PC-3 (cell line): ENCODE data around the gene BNIP3. TPM values are rescaled to one million over a fixed set of nuclear protein-coding genes. Genes with fewer than 3 reads are reported as not detected.

Experiments used
- ATAC-seq: fragments of 200-7000 bp; cut with Tn5 transposase; 2 replicates; pipeline ENCODE4 v1.9.1; 2020; ENCODE audit warnings: mild to moderate bottlenecking, moderate library complexity
- BruUV-seq: library from RNA; stranded (reverse); fragments of 400-500 nt; replicated peaks from 2 replicates; lab custom pipeline; 2021; lab: Mats Ljungman, UMichigan
- CTCF ChIA-PET: fragments of 300-600 bp; sonication (Branson Sonifier 250); formaldehyde crosslinking; loops from one replicate; lab custom pipeline; 2022; ENCODE audit warnings: antibody characterized with exemption; lab: Charles Lee
- POLR2A ChIA-PET: fragments of 300-600 bp; sonication (Branson Sonifier 250); formaldehyde crosslinking; loops from one replicate; lab custom pipeline; 2022; ENCODE audit warnings: antibody characterized with exemption; ENCODE audit not compliant: unreplicated experiment; lab: Charles Lee
- DNase-seq: peaks from one replicate; pipeline ENCODE4 v3.0.0-alpha.2; 2015
- H2AFZ ChIP-seq: fragments of 300-600 bp; sonication (generic); 2 replicates; pipeline ENCODE4 v1.6.0; 2016; ENCODE audit warnings: antibody characterized with exemption, low read length
- H3F3A ChIP-seq: fragments of 300-600 bp; sonication (generic); one replicate; pipeline ENCODE4 v1.6.0; 2017; ENCODE audit warnings: antibody characterized with exemption, low read length, control low read depth, mild to moderate bottlenecking; ENCODE audit not compliant: unreplicated experiment
- H3K27ac ChIP-seq: fragments of 300-600 bp; sonication (generic); 2 replicates; pipeline ENCODE4 v1.5.1; 2016; ENCODE audit warnings: mild to moderate bottlenecking, low read length
- H3K27me3 ChIP-seq: fragments of 300-600 bp; sonication (generic); 2 replicates; pipeline ENCODE4 v1.6.1; 2016; ENCODE audit warnings: low read length, mixed read lengths
- H3K36me3 ChIP-seq: fragments of 300-600 bp; sonication (generic); 2 replicates; pipeline ENCODE4 v1.6.1; 2016; ENCODE audit warnings: low read depth, mixed run types, low read length, mixed read lengths
- H3K4me1 ChIP-seq: fragments of 300-600 bp; sonication (generic); 2 replicates; pipeline ENCODE4 v1.5.1; 2016; ENCODE audit warnings: low read length; ENCODE audit not compliant: insufficient read depth
- H3K4me2 ChIP-seq: fragments of 300-600 bp; sonication (generic); 2 replicates; pipeline ENCODE4 v1.6.0; 2016; ENCODE audit warnings: low read length
- H3K4me3 ChIP-seq: fragments of 300-600 bp; sonication (generic); 2 replicates; pipeline ENCODE4 v1.5.1; 2016; ENCODE audit warnings: mild to moderate bottlenecking, low read length, mixed read lengths
- H3K79me2 ChIP-seq: fragments of 300-600 bp; sonication (generic); 2 replicates; pipeline ENCODE4 v1.6.1; 2017; ENCODE audit warnings: low read length, mixed read lengths
- H3K9ac ChIP-seq: fragments of 300-600 bp; sonication (generic); 2 replicates; pipeline ENCODE4 v1.6.0; 2016; ENCODE audit warnings: mild to moderate bottlenecking, low read length
- H3K9me2 ChIP-seq: fragments of 300-600 bp; sonication (generic); replicated peaks from 2 replicates; pipeline ENCODE4 v1.6.1; 2016; ENCODE audit warnings: mixed run types, low read length, mixed read lengths
- H3K9me3 ChIP-seq: fragments of 300-600 bp; sonication (generic); 2 replicates; pipeline ENCODE4 v1.6.1; 2016; ENCODE audit warnings: low read length, mixed read lengths
- H4K20me1 ChIP-seq: fragments of 300-600 bp; sonication (generic); 2 replicates; pipeline ENCODE4 v1.6.1; 2016; ENCODE audit warnings: low read length, mixed read lengths
- EZH2 ChIP-seq: fragments of 300-600 bp; sonication (generic); IDR thresholded peaks from one replicate; pipeline ENCODE4 v1.6.1; 2017; ENCODE audit warnings: antibody characterized with exemption, mild to moderate bottlenecking, low read length; ENCODE audit not compliant: unreplicated experiment
- EZH2phosphoT487 ChIP-seq: fragments of 300-600 bp; sonication (generic); IDR thresholded peaks from 2 replicates; pipeline ENCODE4 v1.6.1; 2018; ENCODE audit warnings: mild to moderate bottlenecking, antibody characterized with exemption, low read length, borderline replicate concordance
- intact Hi-C: fragments of 100-400 bp; cut with micrococcal nuclease; formaldehyde crosslinking; loops from 2 replicates; pipeline ENCODE4 v1.9.0; 2023
- total RNA-seq: library from RNA; depleted of rRNA; stranded (reverse); fragments of >200 nt; gene quantifications from 2 replicates; pipeline ENCODE4 v1.2.3, GENCODE V29; 2014
- TF ChIP-seq, protein P1 (sequence below): fragments of 300-600 bp; sonication (generic); conservative IDR thresholded peaks from 2 replicates; pipeline ENCODE4 v1.5.1; 2017; ENCODE audit warnings: antibody characterized with exemption, low read depth, mild to moderate bottlenecking, low read length

The BNIP3 gene
- total RNA-seq, 1 experiment from 2014 or later: 225 TPM

- intact Hi-C loops: no loop called here
- no peak overlapping the region for H3K27ac ChIP-seq
- no peak overlapping the region for H3K4me2 ChIP-seq
- H4K20me1 ChIP-seq: no peaks in the 10 kb centered on the region
- no peaks in the 10 kb centered on the region for H3K27me3 ChIP-seq
- no peak for ATAC-seq
- H3K36me3 ChIP-seq: peaks cover 6% of the 10 kb centered on the region; the same call in 1 of the 2 replicates
- peaks cover 54% of the 10 kb centered on the region for H3K79me2 ChIP-seq
- no TSS peak for BruUV-seq
- no peak overlapping the region for H2AFZ ChIP-seq
- DNase-seq: no peak
- no peaks in the 10 kb centered on the region for H3K9me3 ChIP-seq
- TF ChIP-seq EZH2phosphoT487: no peak
- TF ChIP-seq EZH2: no peak
- CTCF ChIA-PET: no interaction called here
- H3K9me2 ChIP-seq: no peaks in the 10 kb centered on the region
- no peak overlapping the region for H3K9ac ChIP-seq
- no peaks in the 10 kb centered on the region for H3K4me1 ChIP-seq
- no peaks in the 10 kb centered on the region for H3F3A ChIP-seq
- POLR2A ChIA-PET: no interaction called here
- H3K4me3 ChIP-seq: no peak overlapping the region
These were observed 45.0 kb downstream of the BNIP3 start for GRCh38 chr10:131936736-131937135.

DNA sequence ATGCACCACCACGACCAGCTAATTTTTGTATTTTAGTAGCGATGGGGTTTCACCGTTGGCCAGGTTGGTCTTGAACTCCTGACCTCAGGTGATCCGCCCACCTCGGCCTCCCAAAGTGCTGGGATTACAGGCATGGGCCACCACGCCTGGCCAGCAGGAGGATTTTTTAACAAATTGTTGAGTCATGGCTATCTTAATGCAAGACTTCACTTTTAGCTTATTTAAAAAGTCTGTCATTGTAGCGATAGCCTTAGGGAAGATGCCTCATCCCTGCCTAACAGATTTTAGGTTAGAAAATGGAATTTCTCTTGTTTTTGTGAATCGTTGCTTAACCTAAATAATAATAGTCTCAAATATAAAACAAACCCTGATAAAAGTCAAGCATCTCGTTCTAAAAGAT lies 45.4 kb downstream of the BNIP3 start:
- BruUV-seq: no TSS peak
- TF ChIP-seq EZH2phosphoT487: no peak
- Histone ChIP-seq H4K20me1 (no peaks in the 10 kb centered on the region), H3K4me1 (no peaks in the 10 kb centered on the region), H3K79me2 (peaks cover 58% of the 10 kb centered on the region), H3K27ac (no peak overlapping the region), H3K27me3 (no peaks in the 10 kb centered on the region), H3F3A (no peaks in the 10 kb centered on the region), H2AFZ (no peak overlapping the region), H3K4me2 (no peak overlapping the region), H3K9ac (no peak overlapping the region), H3K9me2 (no peaks in the 10 kb centered on the region), H3K36me3 (peaks cover 6% of the 10 kb centered on the region; the same call in 1 of the 2 replicates), H3K9me3 (no peaks in the 10 kb centered on the region), H3K4me3 (no peak overlapping the region)
- ATAC-seq (no peak), DNase-seq (no peak)
- intact Hi-C loops: no loop called here
- POLR2A ChIA-PET: no interaction called here
- CTCF ChIA-PET: no interaction called here

DNA sequence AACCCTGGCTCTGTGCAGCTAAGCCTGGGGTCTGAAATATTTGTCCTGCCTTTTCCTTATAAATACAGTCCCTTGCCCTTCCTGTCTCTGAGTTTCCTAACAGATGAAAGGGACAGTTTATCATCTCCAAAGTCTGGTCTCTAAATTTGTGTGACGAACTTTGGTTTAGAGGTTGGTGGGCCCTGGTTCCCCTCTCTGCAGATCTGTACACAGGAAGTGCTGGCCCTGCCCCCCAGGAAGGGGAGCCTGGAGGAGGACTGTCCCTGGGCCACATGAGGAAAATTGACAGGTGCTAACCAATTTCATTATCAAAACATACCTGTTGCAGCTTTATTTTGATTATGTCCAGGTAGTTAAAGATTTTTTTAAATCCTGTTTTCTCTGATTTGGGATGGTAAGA lies 46.5 kb downstream of the BNIP3 start:
- ChIA-PET POLR2A (no interaction called here), CTCF (no interaction called here)
- H3K9me2 ChIP-seq: no peaks in the 10 kb centered on the region
- H3K9ac ChIP-seq: no peak overlapping the region
- H3F3A ChIP-seq: no peaks in the 10 kb centered on the region
- H4K20me1 ChIP-seq: no peaks in the 10 kb centered on the region
- H3K27ac ChIP-seq: no peak overlapping the region
- no TSS peak for BruUV-seq
- no peaks in the 10 kb centered on the region for H3K27me3 ChIP-seq
- no peaks in the 10 kb centered on the region for H3K9me3 ChIP-seq
- TF ChIP-seq EZH2phosphoT487 (no peak), EZH2 (no peak)
- TF ChIP-seq, protein P1, sequence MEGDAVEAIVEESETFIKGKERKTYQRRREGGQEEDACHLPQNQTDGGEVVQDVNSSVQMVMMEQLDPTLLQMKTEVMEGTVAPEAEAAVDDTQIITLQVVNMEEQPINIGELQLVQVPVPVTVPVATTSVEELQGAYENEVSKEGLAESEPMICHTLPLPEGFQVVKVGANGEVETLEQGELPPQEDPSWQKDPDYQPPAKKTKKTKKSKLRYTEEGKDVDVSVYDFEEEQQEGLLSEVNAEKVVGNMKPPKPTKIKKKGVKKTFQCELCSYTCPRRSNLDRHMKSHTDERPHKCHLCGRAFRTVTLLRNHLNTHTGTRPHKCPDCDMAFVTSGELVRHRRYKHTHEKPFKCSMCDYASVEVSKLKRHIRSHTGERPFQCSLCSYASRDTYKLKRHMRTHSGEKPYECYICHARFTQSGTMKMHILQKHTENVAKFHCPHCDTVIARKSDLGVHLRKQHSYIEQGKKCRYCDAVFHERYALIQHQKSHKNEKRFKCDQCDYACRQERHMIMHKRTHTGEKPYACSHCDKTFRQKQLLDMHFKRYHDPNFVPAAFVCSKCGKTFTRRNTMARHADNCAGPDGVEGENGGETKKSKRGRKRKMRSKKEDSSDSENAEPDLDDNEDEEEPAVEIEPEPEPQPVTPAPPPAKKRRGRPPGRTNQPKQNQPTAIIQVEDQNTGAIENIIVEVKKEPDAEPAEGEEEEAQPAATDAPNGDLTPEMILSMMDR: no peak
- ATAC-seq: no peak
- no peak overlapping the region for H2AFZ ChIP-seq
- no peaks in the 10 kb centered on the region; the same call in 1 of the 2 replicates for H3K36me3 ChIP-seq
- H3K4me2 ChIP-seq: no peak overlapping the region
- intact Hi-C loops: no loop called here
- no peak overlapping the region for H3K4me3 ChIP-seq
- H3K4me1 ChIP-seq: no peaks in the 10 kb centered on the region
- DNase-seq: no peak
- H3K79me2 ChIP-seq: peaks cover 66% of the 10 kb centered on the region

GRCh38 chr10:131934769-131935168 lies 47.0 kb downstream of the BNIP3 start:
- no peaks in the 10 kb centered on the region for H3K27me3 ChIP-seq
- POLR2A ChIA-PET: no interaction called here
- CTCF ChIA-PET: no interaction called here
- H3F3A ChIP-seq: no peaks in the 10 kb centered on the region
- H3K79me2 ChIP-seq: peaks cover 71% of the 10 kb centered on the region
- no peaks in the 10 kb centered on the region for H3K9me3 ChIP-seq
- H3K36me3 ChIP-seq: no peaks in the 10 kb centered on the region; the same call in 1 of the 2 replicates
- intact Hi-C loops: no loop called here
- H3K9ac ChIP-seq: no peak overlapping the region
- H3K9me2 ChIP-seq: no peaks in the 10 kb centered on the region
- H3K27ac ChIP-seq: no peak overlapping the region
- H3K4me2 ChIP-seq: no peak overlapping the region
- ATAC-seq: no peak
- H3K4me3 ChIP-seq: no peak overlapping the region
- DNase-seq: no peak
- TF ChIP-seq, protein P1: no peak
- no peak for TF ChIP-seq EZH2phosphoT487
- no peak for TF ChIP-seq EZH2
- no peaks in the 10 kb centered on the region for H3K4me1 ChIP-seq
- H2AFZ ChIP-seq: no peak overlapping the region
- BruUV-seq: no TSS peak
- H4K20me1 ChIP-seq: no peaks in the 10 kb centered on the region
